HG03196 (cell line): ENCODE data around the gene PNMA1.
"Not testable (repeated sequence)": the region's sequence is repeated elsewhere in the genome, so short reads cannot be mapped to it uniquely, and the experiment has no call there.

Source experiments
- ATAC-seq: cut with Tn5 transposase; IDR thresholded peaks from one replicate; pipeline ENCODE4 v1.9.1; 2021; ENCODE audit not compliant: unreplicated experiment

Gene PNMA1

GRCh38 chr14:73718418-73719251 lies 4.5 kb upstream of the PNMA1 start:
- ATAC-seq = no peak

GRCh38 chr14:73717711-73718417 lies 3.7 kb upstream of the PNMA1 start:
- ATAC-seq = no peak

GRCh38 chr14:73717266-73717665 lies 3.1 kb upstream of the PNMA1 start:
- ATAC-seq = no peak

- ATAC-seq = no peak
Observed at GRCh38 chr14:73715707-73716106, 1.5 kb upstream of the PNMA1 start.

- ATAC-seq = no peak
Observed at GRCh38 chr14:73714656-73715081, 485 bp upstream of the PNMA1 start.

- no peak for ATAC-seq
Observed at GRCh38 chr14:73713206-73713802, 880 bp downstream of the PNMA1 start.

GRCh38 chr14:73712540-73713180 lies 1.5 kb downstream of the PNMA1 start:
- ATAC-seq = no peak

GRCh38 chr14:73712071-73712506 lies 2.1 kb downstream of the PNMA1 start:
- ATAC-seq = no peak

GRCh38 chr14:73710737-73711136 lies 3.4 kb downstream of the PNMA1 start:
- ATAC-seq = no peak

GRCh38 chr14:73709904-73710469 lies 4.2 kb downstream of the PNMA1 start:
- no peak for ATAC-seq

GRCh38 chr14:73708076-73708475 lies 6.1 kb downstream of the PNMA1 start:
- ATAC-seq = not testable (repeated sequence)

- peak; percentile 39 for ATAC-seq
Observed at GRCh38 chr14:73700325-73700724, 13.9 kb downstream of the PNMA1 start.

GRCh38 chr14:73696466-73697400 lies 17.5 kb downstream of the PNMA1 start:
- ATAC-seq = peak; percentile 74

GRCh38 chr14:73695997-73696396 lies 18.2 kb downstream of the PNMA1 start:
- ATAC-seq = peak; percentile 50

GRCh38 chr14:73695082-73695481 lies 19.1 kb downstream of the PNMA1 start:
- no peak for ATAC-seq

- no peak for ATAC-seq
Observed at GRCh38 chr14:73694083-73694482, 20.1 kb downstream of the PNMA1 start.

- no peak for ATAC-seq
Observed at GRCh38 chr14:73686901-73687300, 27.3 kb downstream of the PNMA1 start.

GRCh38 chr14:73685328-73685727 lies 28.9 kb downstream of the PNMA1 start:
- no peak for ATAC-seq

- ATAC-seq = no peak
Observed at GRCh38 chr14:73684627-73685026, 29.6 kb downstream of the PNMA1 start.

GRCh38 chr14:73680821-73681220 lies 33.4 kb downstream of the PNMA1 start:
- ATAC-seq = no peak
